H1 (cell line): ENCODE results near the gene SNX15. TPM values are rescaled to one million over a fixed set of nuclear protein-coding genes. Genes with fewer than 3 reads are reported as not detected.

Experiments used
- CTCF ChIA-PET: fragments of 300-600 bp; sonication (Branson Sonifier 250); formaldehyde crosslinking; loops from one replicate; lab custom pipeline; 2021; ENCODE audit not compliant: partially characterized antibody; lab: Charles Lee
- POLR2A ChIA-PET: fragments of 300-600 bp; sonication (Branson Sonifier 250); formaldehyde crosslinking; loops from one replicate; lab custom pipeline; 2021; ENCODE audit warnings: inconsistent platforms; ENCODE audit not compliant: partially characterized antibody; lab: Charles Lee
- DNase-seq, 2 experiments: peaks; one replicate each; pipeline versions ENCODE4 v3.0.0 to v3.0.0-alpha.2; 2010 to 2022; ENCODE audit warnings: low spot score in 2 of 2, low read depth in 1 of 2, mixed read lengths in 1 of 2
- FAIRE-seq: peaks from 2 replicates; lab custom pipeline; 2011; peaks lifted over from hg19 to GRCh38; lab: Jason Lieb, UNC
- H2AFZ ChIP-seq: 2 replicates; pipeline ENCODE4 v1.8.1; 2012; ENCODE audit warnings: low read length, inconsistent platforms
- H2AK5ac ChIP-seq: 2 replicates; pipeline ENCODE4 v1.6.1; 2013; ENCODE audit warnings: low read depth, low read length
- H2BK120ac ChIP-seq: replicated peaks from 2 replicates; pipeline ENCODE3; 2013; ENCODE audit warnings: low read depth, low read length, inconsistent platforms
- H2BK12ac ChIP-seq: 2 replicates; pipeline ENCODE4 v1.6.1; 2013; ENCODE audit warnings: low read depth, low read length
- H2BK15ac ChIP-seq: 2 replicates; pipeline ENCODE4 v1.6.1; 2013; ENCODE audit warnings: low read length
- H2BK20ac ChIP-seq: 2 replicates; pipeline ENCODE4 v1.6.1; 2013; ENCODE audit warnings: low read length
- H2BK5ac ChIP-seq: 2 replicates; pipeline ENCODE4 v1.6.1; 2013; ENCODE audit warnings: low read depth, low read length
- H3K14ac ChIP-seq: 2 replicates; pipeline ENCODE4 v1.6.1; 2013; ENCODE audit warnings: inconsistent platforms; ENCODE audit not compliant: insufficient read length
- H3K18ac ChIP-seq: 2 replicates; pipeline ENCODE4 v1.6.1; 2013; ENCODE audit warnings: low read length; ENCODE audit errors: extremely low read depth
- H3K23ac ChIP-seq: 2 replicates; pipeline ENCODE4 v1.6.1; 2013; ENCODE audit warnings: inconsistent platforms; ENCODE audit not compliant: insufficient read length
- H3K23me2 ChIP-seq: 2 replicates; pipeline ENCODE4 v1.6.1; 2013; ENCODE audit warnings: low read depth, low read length
- H3K27ac ChIP-seq: 2 replicates; pipeline ENCODE4 v1.6.1; 2011; ENCODE audit warnings: low read depth, low read length, inconsistent platforms
- H3K27me3 ChIP-seq, 4 experiments: replicated peaks in 1 of 4; 1 replicate in 1 of 4; 2 replicates in 3 of 4; pipeline versions ENCODE4 v1.6.1 to v1.8.1; 2011 to 2013; ENCODE audit warnings: low read length in 3 of 4, mild to moderate bottlenecking in 3 of 4, inconsistent platforms in 2 of 4, mixed read lengths in 2 of 4, moderate library complexity in 1 of 4; ENCODE audit not compliant: control insufficient read depth in 3 of 4, insufficient read depth in 3 of 4; ENCODE audit errors: extremely low read depth in 1 of 4
- H3K36me3 ChIP-seq, 4 experiments: 2 replicates each; pipeline versions ENCODE4 v1.6.1 to v1.8.1; 2011 to 2013; ENCODE audit warnings: mild to moderate bottlenecking in 4 of 4, low read length in 3 of 4, moderate library complexity in 2 of 4, control low read depth in 1 of 4, inconsistent platforms in 1 of 4; ENCODE audit not compliant: insufficient read depth in 4 of 4, control insufficient read depth in 2 of 4
- H3K4ac ChIP-seq: replicated peaks from 2 replicates; pipeline ENCODE3; 2013; ENCODE audit warnings: low read length, low read depth, mixed read lengths, inconsistent platforms; ENCODE audit not compliant: insufficient read length
- H3K4me1 ChIP-seq, 4 experiments: replicated peaks in 1 of 4; 1 replicate in 1 of 4; 2 replicates in 3 of 4; pipeline versions ENCODE4 v1.6.1 to v1.8.1; 2011 to 2013; ENCODE audit warnings: low read length in 3 of 4, inconsistent platforms in 2 of 4, mixed read lengths in 1 of 4; ENCODE audit not compliant: insufficient read depth in 4 of 4, control insufficient read depth in 3 of 4
- H3K4me2 ChIP-seq, 2 experiments: 2 replicates each; pipeline versions ENCODE4 v1.6.1 to v1.8.1; 2011 to 2013; ENCODE audit warnings: low read depth in 2 of 2, low read length in 2 of 2, control low read depth in 1 of 2, inconsistent platforms in 1 of 2, mild to moderate bottlenecking in 1 of 2; ENCODE audit not compliant: insufficient read depth in 1 of 2
- H3K4me3 ChIP-seq, 4 experiments: fragments of 200-600, 300-600 bp in 1 of 4; sonication (generic), shearing (Covaris generic), sonication (Bioruptor Twin) in 1 of 4; 2 replicates each; pipeline versions ENCODE4 v1.5.1 to v1.8.1; 2011 to 2016; ENCODE audit warnings: low read length in 4 of 4, low read depth in 3 of 4, control low read depth in 2 of 4, inconsistent platforms in 2 of 4, mild to moderate bottlenecking in 2 of 4, mixed read lengths in 1 of 4, moderate library complexity in 1 of 4; ENCODE audit not compliant: insufficient read depth in 2 of 4; ENCODE audit errors: extremely low read depth in 1 of 4
- H3K56ac ChIP-seq: replicated peaks from 2 replicates; pipeline ENCODE3; 2013; ENCODE audit warnings: low read depth, mild to moderate bottlenecking, mixed read lengths, low read length, inconsistent platforms; ENCODE audit not compliant: insufficient read length
- H3K79me1 ChIP-seq: 2 replicates; pipeline ENCODE4 v1.6.1; 2013; ENCODE audit warnings: low read depth, low read length, control low read depth
- H3K79me2 ChIP-seq, 2 experiments: 2 replicates each; pipeline versions ENCODE4 v1.6.1 to v1.8.1; 2012 to 2013; ENCODE audit warnings: low read length in 2 of 2, mild to moderate bottlenecking in 2 of 2, inconsistent platforms in 1 of 2; ENCODE audit not compliant: insufficient read depth in 2 of 2, control insufficient read depth in 1 of 2
- H3K9ac ChIP-seq, 4 experiments: replicated peaks in 1 of 4; 1 replicate in 1 of 4; 2 replicates in 3 of 4; pipeline versions ENCODE4 v1.6.1 to v1.8.1; 2011 to 2013; ENCODE audit warnings: low read depth in 3 of 4, low read length in 3 of 4, control low read depth in 2 of 4, mild to moderate bottlenecking in 2 of 4, moderate library complexity in 2 of 4, inconsistent platforms in 1 of 4; ENCODE audit errors: extremely low read depth in 1 of 4
- H3K9me3 ChIP-seq, 2 experiments: 2 replicates each; pipeline versions ENCODE4 v1.6.1 to v1.8.1; 2012 to 2013; ENCODE audit warnings: mild to moderate bottlenecking in 2 of 2, moderate library complexity in 2 of 2, control low read depth in 1 of 2, inconsistent platforms in 1 of 2, low read depth in 1 of 2, low read length in 1 of 2, mixed read lengths in 1 of 2; ENCODE audit not compliant: insufficient read depth in 2 of 2
- H4K20me1 ChIP-seq, 2 experiments: replicated peaks in 1 of 2; 2 replicates each; pipeline versions ENCODE3 to v1.8.1; 2011 to 2013; ENCODE audit warnings: inconsistent platforms in 2 of 2, low read length in 2 of 2, mild to moderate bottlenecking in 1 of 2; ENCODE audit not compliant: insufficient read depth in 2 of 2, control insufficient read depth in 1 of 2
- H4K5ac ChIP-seq: 2 replicates; pipeline ENCODE4 v1.6.1; 2013; ENCODE audit warnings: low read length, low read depth, mixed read lengths, inconsistent platforms; ENCODE audit not compliant: insufficient read length
- H4K8ac ChIP-seq: 2 replicates; pipeline ENCODE4 v1.8.0; 2013; ENCODE audit warnings: mild to moderate bottlenecking, moderate library complexity, low read length, inconsistent platforms; ENCODE audit not compliant: insufficient read depth; ENCODE audit errors: extremely low read depth
- H4K91ac ChIP-seq: replicated peaks from 2 replicates; pipeline ENCODE3; 2013; ENCODE audit warnings: low read length, mixed read lengths, inconsistent platforms; ENCODE audit not compliant: insufficient read length
- BACH1 ChIP-seq: IDR thresholded peaks from 2 replicates; pipeline ENCODE4 v1.6.1; 2012; ENCODE audit warnings: low read length, improper control_type of control experiment
- CREB1 ChIP-seq: IDR thresholded peaks from 2 replicates; pipeline ENCODE4 v1.6.1; 2012; ENCODE audit warnings: inconsistent platforms
- CTBP2 ChIP-seq: IDR thresholded peaks from 2 replicates; pipeline ENCODE4 v1.7.0; 2011; ENCODE audit warnings: borderline replicate concordance, mild to moderate bottlenecking, moderate library complexity, mixed read lengths, low read length; ENCODE audit not compliant: insufficient read depth, insufficient read length
- EGR1 ChIP-seq: IDR thresholded peaks from 2 replicates; pipeline ENCODE4 v1.6.1; 2011; ENCODE audit warnings: low read depth, low read length, borderline replicate concordance
- EP300 ChIP-seq, 2 experiments: IDR thresholded peaks; 1 replicate in 1 of 2; 2 replicates in 1 of 2; pipeline ENCODE4 v1.6.1; 2011 to 2012; ENCODE audit warnings: low read depth in 2 of 2, low read length in 2 of 2, mild to moderate bottlenecking in 2 of 2, borderline replicate concordance in 1 of 2, inconsistent platforms in 1 of 2, moderate library complexity in 1 of 2
- GABPA ChIP-seq: IDR thresholded peaks from 2 replicates; pipeline ENCODE4 v1.6.1; 2011; ENCODE audit warnings: mild to moderate bottlenecking, low read length, moderate library complexity, borderline replicate concordance; ENCODE audit not compliant: insufficient read depth
- MAFK ChIP-seq: IDR thresholded peaks from 2 replicates; pipeline ENCODE4 v1.6.1; 2012; ENCODE audit warnings: low read depth, mild to moderate bottlenecking, improper control_type of control experiment, low read length
- SP1 ChIP-seq: IDR thresholded peaks from 2 replicates; pipeline ENCODE4 v1.6.1; 2011; ENCODE audit warnings: low read depth, low read length
- SUZ12 ChIP-seq: fragments of 200-600 bp; sonication (generic); IDR thresholded peaks from 2 replicates; pipeline ENCODE4 v1.6.1; 2012; ENCODE audit warnings: mild to moderate bottlenecking, inconsistent platforms, low read length, moderate library complexity, mixed read lengths
- TAF1 ChIP-seq: IDR thresholded peaks from 2 replicates; pipeline ENCODE4 v1.6.1; 2011; ENCODE audit warnings: mild to moderate bottlenecking, low read depth, low read length
- YY1 ChIP-seq: IDR thresholded peaks from 2 replicates; pipeline ENCODE4 v1.6.1; 2011; ENCODE audit warnings: low read depth, mild to moderate bottlenecking, low read length
- WGBS, 2 experiments: shearing (Covaris generic) in 1 of 2; methylation state at CpG; one replicate each; pipeline versions ENCODE4 v1.1.6 to v1.1.7; 2013 to 2015; ENCODE audit warnings: low lambda C conversion rate in 2 of 2, mixed read lengths in 2 of 2, inconsistent platforms in 1 of 2, low coverage in 1 of 2, missing lambda C conversion rate in 1 of 2; ENCODE audit not compliant: insufficient replicate concordance in 2 of 2, insufficient coverage in 1 of 2, insufficient read length in 1 of 2; ENCODE audit errors: extremely low coverage in 1 of 2, missing lambda C conversion rate in 1 of 2; 5-methylcytosine and 5-hydroxymethylcytosine counted together
- polyA plus RNA-seq, 7 experiments: library from polyadenylated mRNA; depleted of rRNA in 3 of 7; stranded (reverse) in 5 of 7; unstranded in 2 of 7; fragments of >200 nt in 5 of 7; fragments of 200-250 nt in 2 of 7; gene quantifications; 1 replicate in 5 of 7; 2 replicates in 1 of 7; 4 replicates in 1 of 7; pipeline versions ENCODE4 v1.2.1 to v1.2.3, GENCODE V29; 2011 to 2013; ENCODE audit warnings: missing spikeins in 2 of 7, mixed read lengths in 2 of 7
- total RNA-seq: library from RNA; stranded (reverse); fragmentation: NEBNext Ultra II Directional; extraction: Animal tissue kit (Norgen Biotek cat#: 25700); gene quantifications from 2 replicates; pipeline ENCODE4 v1.2.1, GENCODE V29; 2021

SNX15 gene
- total and polyA plus RNA-seq, 2 of the 8 experiments (the other 6 are each of a cell fraction or from before 2014, with no cell fraction given) = 13.0 to 18.3 TPM

DNA sequence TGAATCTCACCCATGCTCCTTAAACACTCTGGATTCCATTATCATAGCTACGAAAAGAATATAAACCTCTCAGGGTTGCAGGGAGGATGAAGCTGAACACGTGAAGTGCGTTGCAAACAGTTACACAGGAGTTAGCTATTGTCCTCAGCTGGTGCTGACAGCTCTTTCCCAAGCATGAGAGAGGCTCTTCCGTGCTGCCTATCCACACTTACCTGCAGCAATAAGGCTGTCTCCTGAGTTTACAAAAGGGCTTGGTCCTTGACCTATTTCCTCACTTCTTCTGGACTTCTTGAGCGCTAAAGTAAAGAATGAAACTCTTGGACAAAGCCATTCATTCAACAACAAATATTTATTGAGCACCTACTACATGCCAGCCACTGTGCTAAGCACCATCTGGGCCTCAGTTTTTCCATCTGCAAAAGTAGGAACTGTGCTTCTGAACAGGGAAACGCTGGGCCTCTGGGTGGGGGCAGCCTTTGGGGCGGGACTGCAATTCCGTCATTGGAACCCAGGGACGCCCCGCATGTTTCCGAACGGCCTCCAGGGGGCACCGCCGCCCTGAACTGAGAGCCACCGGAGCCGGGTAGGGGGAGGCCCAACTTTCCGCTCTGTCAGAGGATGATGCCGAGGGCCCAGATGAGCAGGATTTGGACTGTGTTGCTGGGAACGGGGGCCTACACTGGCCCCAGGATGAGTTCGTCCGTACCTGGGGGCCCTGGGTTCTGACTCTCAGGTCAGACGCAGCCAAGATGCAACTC lies 13.9 kb upstream of the SNX15 start:
- H3K9ac ChIP-seq = peak overlapping the region in 2 of 4 experiments; percentile 73 to 79; a peak in 4 of 7 replicates
- CTCF ChIA-PET = interaction anchor here (0.6 to 6.5 kb wide), 53 partner anchors 8 to 242 kb away, joined by 3 to 48 read pairs (median 4); partner anchors contain the start of genes BATF2, CDCA5, SAC3D1 and SNX15
- H2BK120ac ChIP-seq = no peak overlapping the region
- H3K4ac ChIP-seq = peak overlapping the region; percentile 65
- 19% methylated on average over 22 of the region's 22 CpGs; no CpG with 5 or more reads in 1 of the 2 experiments for WGBS, 2 experiments
- H3K4me2 ChIP-seq = peak overlapping the region; percentile 2 to 92; a peak in 3 of 4 replicates
- H3K56ac ChIP-seq = peak overlapping the region; percentile 90
- peaks cover 0 to 2% (median under 1%) of the 10 kb centered on the region in 4 experiments; a peak in 2 of 8 replicates for H3K36me3 ChIP-seq
- H2AK5ac ChIP-seq = no peak overlapping the region
- H3K23me2 ChIP-seq = peaks cover 2% of the 10 kb centered on the region; the same call in 1 of the 2 replicates
- peak overlapping the region; percentile 81 for H4K8ac ChIP-seq
- no peak overlapping the region for H3K14ac ChIP-seq
- H3K23ac ChIP-seq = no peak overlapping the region
- FAIRE-seq (no peak), DNase-seq (peak; percentile 71 to 93)
- H3K79me1 ChIP-seq = no peaks in the 10 kb centered on the region
- no peak overlapping the region for H2BK5ac ChIP-seq
- 0 out of 2 replicates have a peak overlapping the region, but pooled peaks have one; percentile 71 for H2BK12ac ChIP-seq
- H3K4me1 ChIP-seq = peaks cover 0 to 7% (median under 1%) of the 10 kb centered on the region in 4 experiments; a peak in 4 of 7 replicates
- peaks cover 3% of the 10 kb centered on the region in 2 experiments for H4K20me1 ChIP-seq
- H2AFZ ChIP-seq = peak overlapping the region; percentile 1; the same call in 1 of the 2 replicates
- H2BK15ac ChIP-seq = peak overlapping the region; percentile 54; the same call in 1 of the 2 replicates
- H3K4me3 ChIP-seq = peak overlapping the region; percentile 66 to 92 (median 86)
- POLR2A ChIA-PET = interaction anchor here (0.7 to 3.7 kb wide), 14 partner anchors 9 to 235 kb away, joined by 3 to 20 read pairs (median 3); partner anchors contain the start of genes BATF2, GPHA2, PPP2R5B and TM7SF2
- H4K91ac ChIP-seq = peak overlapping the region; percentile 52
- no peak overlapping the region for H2BK20ac ChIP-seq
- no peaks in the 10 kb centered on the region for H3K27me3 ChIP-seq
- H3K18ac ChIP-seq = peak overlapping the region; percentile 89; the same call in 1 of the 2 replicates
- H3K27ac ChIP-seq = peak overlapping the region; percentile 88
- H4K5ac ChIP-seq = peak overlapping the region; percentile 86
- no peaks in the 10 kb centered on the region for H3K9me3 ChIP-seq
- peaks cover 0 to 10% of the 10 kb centered on the region in 2 experiments; a peak in 1 of 4 replicates for H3K79me2 ChIP-seq
- no peak; the same call in 1 of the 2 replicates for TF ChIP-seq TAF1
- no peak for TF ChIP-seq BACH1
- no peak for TF ChIP-seq YY1
- TF ChIP-seq GABPA = no peak
- TF ChIP-seq MAFK = no peak
- peak; percentile 43; the same call in 1 of the 2 replicates for TF ChIP-seq CREB1
- TF ChIP-seq SUZ12 = no peak
- peak in 1 of 2 experiments; percentile 39; a peak in 1 of 3 replicates for TF ChIP-seq EP300 (IDR thresholded peaks at IDR 0.05; ENCODE audit: borderline replicate concordance in 1 of 2, low read depth in 2 of 2, low read length in 2 of 2)
- no peak for TF ChIP-seq CTBP2
- no peak for TF ChIP-seq EGR1
- TF ChIP-seq SP1 = no peak
